Measurements from ENCODE around the gene SLC38A2. TPM values are rescaled to one million over a fixed set of nuclear protein-coding genes. Genes with fewer than 3 reads are reported as not detected.

The SLC38A2 gene
- 100 to 1,000 TPM; 128 to 220 TPM for total RNA-seq
- long read RNA-seq, full-length matches to known transcripts: 45 of 69 reads
- long read RNA-seq, partial matches to known transcripts: 13 of 69 reads
- long read RNA-seq, other reads (novel, unspliced or antisense): 11 of 69 reads

DNA sequence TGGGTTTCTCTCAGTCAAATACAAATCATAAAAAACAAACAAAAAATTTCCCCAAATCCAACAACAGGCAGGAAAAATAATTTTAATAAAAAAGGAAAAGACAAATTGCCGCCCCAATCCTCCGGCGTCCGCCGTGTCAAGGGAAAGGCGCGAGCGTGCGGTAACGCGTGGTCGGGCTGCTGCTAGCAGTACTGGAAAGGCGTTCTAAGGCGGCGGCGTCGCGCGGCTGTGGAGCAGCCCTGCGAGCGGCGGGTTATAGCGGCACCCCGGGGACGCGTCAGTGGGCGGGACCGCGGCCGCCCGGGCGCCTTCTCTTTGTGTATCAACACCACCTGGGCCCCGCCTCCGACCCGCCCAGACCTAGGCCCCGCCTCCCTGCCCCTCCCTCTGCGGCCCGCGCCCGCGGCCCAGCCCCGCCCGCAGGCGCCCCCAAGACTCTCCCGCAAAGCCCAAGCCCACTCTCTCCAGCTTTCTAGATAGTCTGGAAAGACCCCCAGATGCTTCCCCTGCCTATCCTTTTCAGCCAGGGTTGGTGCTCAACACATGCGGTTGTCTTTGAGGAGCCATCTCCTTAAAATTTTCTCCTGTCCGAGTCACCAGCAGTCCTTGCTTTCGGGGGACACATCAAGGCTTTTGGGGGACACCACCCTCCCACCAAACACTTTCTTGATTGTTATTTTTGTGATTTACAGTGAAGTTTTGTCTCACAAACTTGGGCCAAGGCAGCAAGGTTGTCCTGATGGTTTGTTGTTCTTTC lies at the start of gene SLC38A2:
TSS of gene SLC38A2 (minus strand) at position 230 of the 757 bp plus-strand sequence. CDS start 1,480 bp downstream, outside the sequence.
- intact Hi-C loops (cut with DNase I, micrococcal nuclease): no loop called here
- ATAC-seq: peak; percentile 86
- DNase-seq: peak; percentile 98 to 99

DNA sequence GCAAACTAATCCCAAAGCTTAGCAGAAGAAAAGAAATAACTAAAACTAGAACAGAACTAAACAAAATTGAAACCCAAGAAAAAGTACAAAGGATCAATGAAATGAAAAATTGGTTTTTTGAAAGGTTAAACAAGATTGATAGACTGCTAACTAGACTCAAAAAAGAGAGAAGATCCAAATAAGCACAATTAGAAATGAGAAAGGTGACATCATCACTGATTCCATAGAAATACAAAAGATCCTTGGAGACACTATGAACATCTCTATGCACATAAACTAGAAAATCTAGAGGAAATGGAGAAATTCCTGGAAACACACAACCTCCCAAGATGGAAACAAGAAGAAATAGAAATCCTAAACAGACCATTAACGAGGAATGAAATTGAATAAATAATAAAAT lies 47.1 kb upstream of the SLC38A2 start:
- DNase-seq: no peak
- intact Hi-C loops (cut with DNase I, micrococcal nuclease): no loop called here
- ATAC-seq: no peak

DNA sequence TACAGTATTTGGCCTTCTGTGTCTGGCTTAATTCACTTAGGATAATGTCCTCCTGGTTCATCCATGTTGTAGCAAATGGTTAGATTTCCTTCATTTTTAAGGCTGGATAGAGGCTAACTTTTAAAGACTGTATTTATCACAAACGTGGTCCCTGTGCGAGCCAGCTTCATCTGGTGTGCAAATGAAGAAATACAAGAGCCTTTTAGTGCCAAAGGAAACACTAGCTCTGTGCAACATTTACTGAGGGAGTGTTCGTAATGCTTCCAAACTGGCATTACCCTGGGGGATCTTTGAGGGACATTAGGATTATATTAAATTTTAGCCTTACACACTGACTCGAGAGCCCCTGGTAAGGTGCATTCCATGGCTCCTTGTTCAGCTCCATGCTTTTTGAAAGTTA lies 43.0 kb upstream of the SLC38A2 start:
- no peak for DNase-seq
- intact Hi-C loops (cut with DNase I, micrococcal nuclease): no loop called here
- no peak for ATAC-seq

DNA sequence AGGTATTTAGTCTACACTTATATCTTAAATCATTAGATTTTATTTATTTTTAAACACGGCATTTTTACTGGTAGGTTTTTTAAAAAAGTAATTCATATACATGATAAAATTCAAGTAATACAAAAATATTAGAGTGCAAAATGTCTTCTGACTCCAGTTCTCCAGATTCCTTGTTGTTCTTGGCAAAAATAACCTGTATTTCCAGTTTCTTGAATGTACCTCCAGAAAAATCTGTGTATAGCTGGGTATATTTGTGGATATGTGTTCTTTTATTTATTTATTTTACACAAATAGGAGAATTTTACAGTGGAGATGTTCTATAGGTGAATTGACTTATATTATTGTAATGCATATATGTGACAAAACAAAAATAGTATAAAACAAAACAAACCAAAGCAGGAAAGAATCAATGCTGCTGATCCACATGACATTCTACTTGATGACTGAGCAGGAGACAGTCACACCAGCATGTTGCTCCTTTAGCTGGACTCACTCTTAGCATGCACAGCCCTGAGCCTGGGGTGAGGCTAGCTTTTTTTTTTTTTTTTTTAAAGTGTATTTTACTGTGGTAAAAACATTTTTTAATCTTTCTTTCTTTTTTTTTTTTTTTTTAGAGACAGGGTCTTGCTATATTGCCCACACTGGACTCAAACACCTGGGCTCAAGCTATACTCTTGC lies 42.2 kb upstream of the SLC38A2 start:
- peak; percentile 30 for ATAC-seq
- intact Hi-C loops (cut with DNase I, micrococcal nuclease): no loop called here
- DNase-seq: no peak

DNA sequence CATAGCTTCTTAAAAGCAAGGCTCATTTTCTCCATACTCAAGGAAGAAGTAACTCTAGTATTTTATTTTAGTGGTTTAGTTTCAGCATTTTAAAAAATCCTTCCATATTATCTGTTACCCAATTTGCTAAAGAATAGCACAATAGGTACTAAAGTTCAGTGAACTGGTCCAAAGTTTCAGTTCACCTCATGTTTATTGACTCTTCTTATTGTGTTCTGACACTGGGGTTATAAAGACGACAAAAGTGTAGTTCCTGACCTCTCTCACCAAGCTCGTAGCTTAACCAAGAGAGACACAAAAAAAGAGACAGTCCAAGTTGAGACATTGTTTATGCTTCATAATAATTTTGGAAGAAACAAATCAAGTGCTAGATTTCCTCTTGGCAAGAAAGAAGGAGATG lies 40.8 kb upstream of the SLC38A2 start:
- peak; percentile 93 for ATAC-seq
- intact Hi-C loops (cut with DNase I, micrococcal nuclease): no loop called here
- DNase-seq: no peak

DNA sequence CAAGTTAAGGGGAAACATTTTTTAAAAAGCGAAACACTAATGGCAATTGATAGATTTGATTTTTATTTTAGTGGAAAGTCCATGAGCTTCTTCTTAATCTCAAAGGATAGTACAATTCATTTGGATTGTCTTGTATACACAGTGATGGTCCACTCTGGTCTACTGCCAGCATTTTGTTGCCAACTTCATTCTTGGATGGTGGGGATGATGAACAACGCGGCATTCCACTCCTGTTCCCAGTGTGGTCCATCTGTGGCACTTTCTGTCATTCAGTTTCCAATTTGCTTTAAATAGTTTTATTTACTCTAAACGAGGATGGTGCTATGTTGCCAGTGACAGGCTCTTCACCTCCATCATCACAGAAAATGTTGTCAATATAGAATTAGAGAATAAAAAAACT lies 40.3 kb upstream of the SLC38A2 start:
- ATAC-seq: no peak

DNA sequence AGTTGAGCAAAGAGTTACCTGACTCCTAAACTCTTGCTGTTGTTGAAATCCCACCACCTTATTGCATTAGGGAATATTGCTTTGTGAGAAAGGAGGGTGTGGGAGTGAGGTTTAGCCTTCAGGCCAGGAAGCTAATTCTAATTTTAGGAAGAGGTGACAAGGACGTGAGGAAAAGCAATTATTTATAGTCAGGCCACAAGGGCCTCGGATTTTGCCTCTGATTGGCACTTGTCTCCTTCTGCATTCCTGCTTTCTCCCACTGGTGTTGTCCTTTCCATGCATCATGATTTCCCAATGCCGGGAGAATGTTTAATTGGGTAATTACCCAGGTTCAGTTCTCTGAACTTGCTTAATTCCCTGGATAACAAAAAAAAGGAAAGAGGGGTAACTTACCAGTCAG lies 37.9 kb upstream of the SLC38A2 start:
- ATAC-seq (no peak), DNase-seq (no peak)
- intact Hi-C loops (cut with DNase I, micrococcal nuclease): no loop called here

More for the DNA sequence above, 40.3 kb upstream of the SLC38A2 start:
- DNase-seq: no peak
- intact Hi-C loops (cut with DNase I, micrococcal nuclease): no loop called here

DNA sequence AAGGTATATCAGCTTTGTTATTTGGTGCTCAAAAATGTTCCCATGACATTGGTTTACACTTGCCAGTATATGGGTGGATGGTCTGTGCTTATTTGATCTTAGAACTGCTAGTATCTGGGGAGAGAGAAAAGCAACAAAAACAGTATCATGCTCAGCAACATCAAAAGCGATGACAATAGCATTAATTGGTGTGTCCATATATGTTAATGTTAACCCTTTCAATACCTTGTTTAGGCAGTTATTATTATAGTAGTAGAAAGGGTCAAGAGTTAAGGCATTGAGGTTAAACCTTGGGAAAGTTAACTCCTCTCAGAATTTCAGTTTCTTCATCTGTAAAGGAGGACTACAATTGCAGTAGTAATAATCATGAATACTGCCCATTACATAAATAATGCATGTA lies 37.4 kb upstream of the SLC38A2 start:
- no peak for ATAC-seq
- intact Hi-C loops (cut with DNase I, micrococcal nuclease): no loop called here

DNA sequence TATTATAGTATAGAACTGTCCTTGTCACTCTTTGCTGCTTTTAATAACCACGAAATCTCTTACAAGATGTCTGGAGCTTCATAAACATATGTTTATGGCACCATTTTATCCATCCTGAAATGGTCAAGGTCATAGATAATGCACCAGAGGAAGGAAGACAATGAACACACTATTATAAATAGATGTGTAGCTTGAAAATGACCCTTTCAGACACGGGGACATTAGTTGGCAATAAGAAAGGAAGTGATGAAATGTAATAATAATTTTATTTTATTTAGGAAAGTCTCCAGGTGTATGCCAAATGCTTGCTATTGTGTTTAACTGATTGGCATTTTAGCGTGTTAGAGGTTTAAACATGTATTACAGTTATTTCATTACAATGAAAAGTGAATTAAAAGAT lies 36.8 kb upstream of the SLC38A2 start:
- ATAC-seq: no peak
- intact Hi-C loops (cut with DNase I, micrococcal nuclease): no loop called here

More for the DNA sequence above, 37.4 kb upstream of the SLC38A2 start:
- no peak for DNase-seq

DNA sequence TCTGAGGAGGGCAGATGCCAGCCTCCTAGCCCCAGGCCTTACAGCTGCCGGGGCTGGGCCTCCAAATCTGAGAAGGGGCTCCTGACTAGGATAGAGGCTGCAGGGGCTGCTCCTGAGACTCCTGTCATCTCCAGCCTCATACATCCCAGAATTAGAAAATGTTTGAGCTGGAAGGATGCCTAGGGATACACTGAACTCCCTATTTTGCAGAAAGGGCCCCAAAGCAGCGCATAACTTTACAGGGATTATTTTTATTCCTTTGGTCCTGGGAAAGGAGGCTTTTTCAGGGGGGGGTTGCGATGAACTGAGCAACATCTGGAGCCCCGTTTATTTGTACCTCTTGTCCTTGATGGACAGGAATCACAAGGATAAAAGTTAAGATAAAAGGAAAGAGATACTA lies 35.9 kb upstream of the SLC38A2 start:
- DNase-seq: no peak
- ATAC-seq: no peak
- intact Hi-C loops (cut with DNase I, micrococcal nuclease): no loop called here

More for the DNA sequence above, 36.8 kb upstream of the SLC38A2 start:
- DNase-seq: no peak

DNA sequence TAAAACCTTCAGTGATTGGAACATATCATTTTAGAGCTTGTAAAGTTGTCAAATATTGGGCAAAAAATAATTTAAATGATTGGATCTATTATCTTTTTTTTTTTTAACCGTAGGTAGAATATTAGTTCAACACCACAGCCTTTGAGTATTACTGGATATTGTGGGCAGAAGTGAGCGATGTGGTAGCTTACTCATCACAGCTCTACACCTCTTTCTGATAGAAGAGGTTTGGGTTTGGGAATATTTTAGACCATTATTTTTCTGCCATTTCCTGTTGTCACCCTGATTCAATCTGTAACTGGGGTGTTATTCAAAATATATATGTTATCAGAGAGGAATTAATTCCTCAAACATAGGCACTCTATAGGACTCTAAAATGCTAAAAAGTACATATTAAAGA lies 34.8 kb upstream of the SLC38A2 start:
- ATAC-seq (no peak), DNase-seq (no peak)
- intact Hi-C loops (cut with DNase I, micrococcal nuclease): no loop called here

DNA sequence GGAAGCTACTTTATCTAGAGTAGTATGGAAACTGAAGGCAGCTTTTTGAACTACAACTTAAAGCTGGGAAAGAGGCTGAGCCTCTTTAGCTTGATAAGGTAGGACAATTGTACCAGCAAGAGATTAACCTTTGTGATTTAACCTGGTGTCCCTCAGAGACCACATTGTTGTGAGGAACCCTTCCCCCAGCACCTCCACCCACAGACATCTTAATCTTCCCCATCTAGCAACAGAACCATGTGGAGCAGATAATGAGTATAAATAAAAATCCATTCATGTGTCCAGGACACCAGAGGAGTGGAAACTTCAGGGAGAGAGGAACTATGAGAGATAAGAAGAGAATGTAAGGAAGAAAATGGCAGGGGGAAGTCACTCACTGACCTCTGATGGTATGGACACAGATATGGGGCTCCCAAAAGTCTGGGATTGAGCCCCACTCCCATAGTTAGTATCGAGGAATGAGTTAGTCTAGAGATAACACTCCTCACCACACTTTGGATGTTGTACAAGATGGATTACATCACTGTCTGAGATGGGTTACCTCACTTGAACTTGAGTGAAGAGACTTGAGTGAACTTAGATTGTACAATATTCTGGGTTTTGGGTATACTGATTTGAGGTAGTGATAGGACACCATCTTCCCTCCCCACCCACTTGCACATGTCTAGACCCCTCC lies 33.9 kb upstream of the SLC38A2 start:
- intact Hi-C loops (cut with DNase I, micrococcal nuclease): no loop called here
- ATAC-seq (no peak), DNase-seq (no peak)

DNA sequence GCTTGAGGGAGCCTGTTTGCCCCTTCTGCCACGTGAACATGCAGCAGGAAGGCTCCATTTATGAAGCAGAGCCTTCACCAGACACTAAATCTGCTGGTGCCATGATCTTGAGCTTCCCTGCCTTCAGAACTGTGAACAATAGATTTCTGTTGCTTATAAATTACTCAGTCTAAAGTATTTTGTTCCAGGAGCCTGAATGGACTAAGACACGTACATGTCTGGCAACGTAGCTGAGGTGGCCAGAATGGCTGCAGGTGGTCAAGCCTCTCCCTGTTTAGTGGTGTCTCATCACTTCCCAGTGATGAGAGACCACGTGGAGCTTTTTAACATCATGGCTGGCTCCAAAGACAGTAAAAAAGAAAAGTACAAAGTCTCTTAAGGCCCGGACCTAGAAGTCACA lies 32.2 kb upstream of the SLC38A2 start:
- DNase-seq (no peak), ATAC-seq (no peak)
- intact Hi-C loops (cut with DNase I, micrococcal nuclease): no loop called here

DNA sequence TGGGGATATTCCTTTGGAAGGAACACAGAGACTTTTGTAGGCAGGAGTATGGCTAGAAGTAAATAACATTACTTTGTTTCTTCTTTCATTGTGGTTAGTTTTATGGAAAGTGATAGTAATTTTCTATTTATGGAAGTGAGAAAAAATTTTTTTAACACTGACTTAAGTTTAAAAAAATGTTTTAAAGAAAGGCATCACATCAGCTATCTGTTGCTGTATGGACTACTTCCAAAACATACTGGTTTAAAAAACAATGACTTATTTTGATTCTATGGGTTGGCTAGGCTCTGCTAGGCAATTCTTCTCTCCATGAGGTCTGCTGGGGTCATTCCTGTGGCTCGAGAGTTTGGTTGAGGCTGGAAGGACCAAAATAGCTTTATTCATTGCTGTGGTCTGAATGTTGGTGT lies 31.7 kb upstream of the SLC38A2 start:
- DNase-seq (no peak), ATAC-seq (no peak)
- intact Hi-C loops (cut with DNase I, micrococcal nuclease): no loop called here

DNA sequence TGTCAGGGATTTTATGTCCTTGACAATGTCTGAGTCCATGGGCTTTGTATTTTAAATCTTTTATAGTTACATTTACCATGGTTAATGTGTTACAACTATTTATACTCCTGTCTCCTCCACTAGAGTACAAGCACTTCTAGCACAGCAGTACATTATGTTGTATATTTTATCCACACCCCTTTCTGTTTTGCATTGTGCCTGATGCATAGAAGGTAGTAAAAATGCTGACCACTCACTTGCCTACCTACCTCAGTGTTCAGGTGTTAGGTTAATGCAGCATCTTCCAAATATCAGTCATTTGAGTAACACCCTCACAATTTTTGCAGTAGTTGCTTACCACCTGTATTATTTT lies 31.1 kb upstream of the SLC38A2 start:
- ATAC-seq: peak; percentile 96
- intact Hi-C loops (cut with DNase I, micrococcal nuclease): no loop called here
- no peak for DNase-seq

DNA sequence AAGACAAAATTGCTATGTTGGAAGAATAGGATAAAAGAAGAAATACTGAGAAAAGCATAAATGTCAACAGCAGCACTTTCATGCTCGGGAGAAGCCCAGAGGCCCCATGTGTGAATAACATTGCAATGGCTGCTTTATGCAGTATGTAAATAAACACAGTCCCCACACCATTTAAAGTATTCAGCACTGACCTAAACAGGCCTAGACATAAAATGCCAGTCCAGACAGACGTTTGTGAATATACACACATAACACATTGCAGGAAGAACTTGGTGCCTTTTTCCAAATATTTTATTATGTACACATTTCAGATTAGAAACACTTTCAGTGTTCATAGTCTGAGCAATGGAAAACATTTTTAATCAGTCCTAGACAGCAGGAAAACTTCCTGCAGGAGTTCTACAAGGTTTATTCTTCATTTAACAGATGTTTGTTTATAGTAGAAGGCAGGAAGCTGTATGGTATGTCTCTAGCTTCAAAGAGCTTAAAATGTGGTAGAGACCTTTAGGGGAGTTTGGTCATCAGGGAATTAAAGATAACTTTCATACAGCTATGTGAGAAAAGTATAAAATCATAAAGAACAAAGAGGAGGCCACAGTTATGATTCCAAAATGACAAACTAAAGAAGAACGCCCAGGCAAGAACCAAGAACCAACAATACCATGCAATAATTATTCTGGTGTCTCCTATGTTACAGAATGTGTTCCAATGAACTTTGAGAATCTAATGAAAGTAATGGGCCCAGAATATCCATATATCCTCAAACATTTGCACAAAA lies 30.6 kb upstream of the SLC38A2 start:
- DNase-seq: no peak
- ATAC-seq: peak; percentile 60
- intact Hi-C loops (cut with DNase I, micrococcal nuclease): no loop called here

DNA sequence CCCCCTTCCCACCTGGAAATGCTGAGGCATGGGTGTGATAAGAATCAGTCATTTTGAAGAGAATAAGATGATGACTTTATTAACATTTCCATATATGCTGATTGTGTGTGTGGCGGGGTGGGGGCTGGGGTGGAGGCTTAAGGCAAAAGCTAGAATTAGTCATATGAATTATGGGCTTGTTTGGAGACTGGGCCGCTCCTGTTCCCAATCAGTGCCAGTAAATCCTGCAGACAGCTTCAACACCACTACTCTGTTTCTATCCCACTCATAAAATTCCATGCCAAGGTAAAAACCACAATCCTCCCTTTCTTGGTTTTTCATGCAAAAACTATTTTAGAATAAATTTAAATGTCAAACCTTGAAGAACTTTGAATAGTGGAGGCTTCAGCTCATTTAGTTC lies 29.9 kb upstream of the SLC38A2 start:
- intact Hi-C loops (cut with DNase I, micrococcal nuclease): no loop called here
- DNase-seq (peak in 1 of 2 donors; percentile 45), ATAC-seq (peak; percentile 58)

DNA sequence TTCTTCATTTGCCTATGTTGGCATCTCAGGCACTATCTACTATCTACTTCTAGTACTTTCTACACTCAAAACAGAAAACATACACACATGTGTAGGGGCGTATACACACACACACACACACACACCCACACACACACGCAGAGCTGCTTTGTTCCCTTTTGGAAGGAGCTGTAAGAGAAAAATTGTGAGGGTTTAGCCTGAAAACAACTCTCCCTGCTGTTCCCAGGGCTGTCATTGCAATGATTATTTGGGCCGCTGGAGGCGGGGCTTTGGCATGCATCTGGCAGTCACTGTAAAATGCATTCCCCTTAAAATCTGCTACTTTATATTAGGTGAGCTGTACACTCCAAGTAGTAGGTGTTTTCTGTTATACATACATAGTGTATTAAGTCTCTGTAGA lies 29.1 kb upstream of the SLC38A2 start:
- peak; percentile 26 for ATAC-seq

DNA sequence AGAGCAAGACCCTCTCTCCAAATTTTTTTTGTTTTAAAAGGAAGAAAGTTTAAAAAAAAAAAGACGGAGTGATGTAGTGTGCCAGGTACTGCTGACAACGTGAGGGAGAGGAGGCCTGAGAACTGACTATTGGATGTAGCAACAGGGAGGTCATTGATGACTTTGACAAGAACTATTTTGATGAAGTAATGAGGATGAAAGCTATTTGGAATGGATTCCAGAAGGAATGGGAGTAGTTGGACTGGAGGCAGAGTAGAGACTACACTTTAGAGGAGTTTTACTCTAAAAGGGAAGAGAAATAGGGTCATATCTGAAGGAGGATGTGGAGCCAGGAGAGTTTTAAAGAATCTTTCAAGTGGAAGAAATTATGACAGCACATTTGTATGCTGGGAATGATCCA lies 27.8 kb upstream of the SLC38A2 start:
- ATAC-seq (no peak), DNase-seq (no peak)
- intact Hi-C loops (cut with DNase I, micrococcal nuclease): no loop called here

More for the DNA sequence above, 29.1 kb upstream of the SLC38A2 start:
- DNase-seq: peak in 1 of 2 donors; percentile 46
- intact Hi-C loops (cut with DNase I, micrococcal nuclease): no loop called here
